Astrocyte of the spinal cord (primary cell): ENCODE data around the gene PRPF40A.

ENCODE experiments used
- DNase-seq: peaks from one replicate; pipeline ENCODE4 v3.0.0; 2011; ENCODE audit warnings: low read depth, low spot score
- H3K4me3 ChIP-seq: 2 replicates; pipeline ENCODE4 v1.5.1; 2011; ENCODE audit warnings: low read depth, mild to moderate bottlenecking, low read length, moderate library complexity
- in situ Hi-C: cut with HindIII; loops from 2 replicates; pipeline ENCODE4 v1.10.0; 2017; ENCODE audit warnings: low sequenced_read_pairs
- TF ChIP-seq, protein P1 (sequence below): IDR thresholded peaks from 2 replicates; pipeline ENCODE4 v1.5.1; 2012; ENCODE audit warnings: low read depth, mild to moderate bottlenecking, low read length, inconsistent platforms

PRPF40A gene

DNA sequence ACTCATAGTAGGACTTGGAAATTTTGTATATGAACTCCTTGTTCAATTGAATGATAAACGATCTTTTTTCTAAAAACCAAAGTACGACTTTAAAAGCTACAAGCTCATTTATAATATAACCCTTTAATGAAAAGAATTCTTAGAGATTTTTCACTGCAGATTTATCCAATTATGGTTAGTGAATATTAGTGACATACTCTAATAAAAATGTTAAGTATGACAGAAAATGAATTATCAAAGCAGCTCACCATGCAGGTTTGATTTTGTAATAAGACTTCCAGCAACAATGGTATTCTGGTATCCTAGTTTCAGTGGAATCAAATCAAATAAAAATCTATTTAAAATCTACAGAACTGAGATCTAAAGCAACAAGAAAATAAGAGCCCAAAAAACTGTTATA lies 38.5 kb downstream of the PRPF40A start:
- no peak overlapping the region for H3K4me3 ChIP-seq
- TF ChIP-seq, protein P1, sequence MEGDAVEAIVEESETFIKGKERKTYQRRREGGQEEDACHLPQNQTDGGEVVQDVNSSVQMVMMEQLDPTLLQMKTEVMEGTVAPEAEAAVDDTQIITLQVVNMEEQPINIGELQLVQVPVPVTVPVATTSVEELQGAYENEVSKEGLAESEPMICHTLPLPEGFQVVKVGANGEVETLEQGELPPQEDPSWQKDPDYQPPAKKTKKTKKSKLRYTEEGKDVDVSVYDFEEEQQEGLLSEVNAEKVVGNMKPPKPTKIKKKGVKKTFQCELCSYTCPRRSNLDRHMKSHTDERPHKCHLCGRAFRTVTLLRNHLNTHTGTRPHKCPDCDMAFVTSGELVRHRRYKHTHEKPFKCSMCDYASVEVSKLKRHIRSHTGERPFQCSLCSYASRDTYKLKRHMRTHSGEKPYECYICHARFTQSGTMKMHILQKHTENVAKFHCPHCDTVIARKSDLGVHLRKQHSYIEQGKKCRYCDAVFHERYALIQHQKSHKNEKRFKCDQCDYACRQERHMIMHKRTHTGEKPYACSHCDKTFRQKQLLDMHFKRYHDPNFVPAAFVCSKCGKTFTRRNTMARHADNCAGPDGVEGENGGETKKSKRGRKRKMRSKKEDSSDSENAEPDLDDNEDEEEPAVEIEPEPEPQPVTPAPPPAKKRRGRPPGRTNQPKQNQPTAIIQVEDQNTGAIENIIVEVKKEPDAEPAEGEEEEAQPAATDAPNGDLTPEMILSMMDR = no peak
- DNase-seq = no peak
- in situ Hi-C loops = no loop called here

DNA sequence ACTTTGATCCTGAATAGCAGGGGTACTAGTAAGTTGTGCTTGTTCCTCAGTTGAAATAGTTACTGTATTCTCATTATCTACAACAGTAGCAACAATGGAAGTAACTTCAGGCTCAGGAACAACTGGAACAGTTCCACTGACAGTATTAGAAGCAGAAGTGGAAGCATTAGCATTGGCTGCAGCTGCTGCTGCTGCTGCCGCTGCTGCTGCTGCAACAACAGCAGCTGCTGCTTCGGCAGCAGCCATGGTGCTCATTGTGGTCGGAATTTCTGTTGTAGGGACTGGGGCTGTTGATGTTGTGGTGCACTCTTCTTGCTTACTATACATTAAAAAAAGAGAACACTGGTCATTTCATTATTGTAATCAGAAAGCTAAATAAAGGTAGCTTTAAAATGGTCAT lies 40.8 kb downstream of the PRPF40A start:
- H3K4me3 ChIP-seq = no peak overlapping the region

DNA sequence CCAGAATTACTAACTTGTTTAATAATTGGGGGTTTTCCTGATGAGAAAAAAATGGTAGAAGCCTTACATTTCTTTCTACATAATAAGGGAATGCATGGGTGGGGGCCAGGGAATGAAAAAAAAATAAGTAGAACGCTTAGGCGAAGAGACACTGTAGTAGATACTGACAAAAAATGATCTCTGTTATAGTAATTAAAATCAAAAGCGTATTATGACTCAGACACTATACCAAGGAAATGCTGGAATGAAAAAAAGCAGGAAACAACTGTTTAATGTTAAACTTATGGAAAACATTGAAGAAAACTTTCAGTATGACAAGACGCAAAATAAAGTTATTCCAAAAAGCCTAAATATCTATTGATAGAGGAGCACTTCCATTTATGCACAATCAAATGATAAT lies 42.9 kb downstream of the PRPF40A start:
- no peak for DNase-seq
- H3K4me3 ChIP-seq = no peak overlapping the region
- TF ChIP-seq, protein P1 = no peak
- in situ Hi-C loops = no loop called here

More for the DNA sequence above, 40.8 kb downstream of the PRPF40A start:
- in situ Hi-C loops = no loop called here
- no peak for DNase-seq
- TF ChIP-seq, protein P1 = no peak

DNA sequence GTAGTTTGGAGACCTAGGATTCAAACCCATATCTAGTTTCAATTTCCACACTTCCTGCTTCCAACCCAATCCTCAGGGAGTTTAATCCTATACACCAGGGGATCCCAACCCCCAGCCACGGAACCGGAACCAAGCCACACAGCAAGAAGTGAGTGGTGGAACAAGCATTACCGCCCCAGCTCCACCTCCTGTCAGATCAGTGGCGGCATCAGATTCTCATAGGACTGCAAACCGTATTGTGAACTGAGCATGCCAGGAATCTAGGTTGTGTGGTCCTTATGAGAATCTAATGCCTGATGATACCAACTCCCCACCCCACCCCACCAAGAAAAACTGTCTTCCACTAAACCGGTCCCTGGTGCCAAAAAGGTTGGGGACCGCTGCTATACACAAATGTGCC lies 52.5 kb downstream of the PRPF40A start:
- no peak for DNase-seq
- in situ Hi-C loops = no loop called here
- TF ChIP-seq, protein P1 = no peak
- no peak overlapping the region for H3K4me3 ChIP-seq

DNA sequence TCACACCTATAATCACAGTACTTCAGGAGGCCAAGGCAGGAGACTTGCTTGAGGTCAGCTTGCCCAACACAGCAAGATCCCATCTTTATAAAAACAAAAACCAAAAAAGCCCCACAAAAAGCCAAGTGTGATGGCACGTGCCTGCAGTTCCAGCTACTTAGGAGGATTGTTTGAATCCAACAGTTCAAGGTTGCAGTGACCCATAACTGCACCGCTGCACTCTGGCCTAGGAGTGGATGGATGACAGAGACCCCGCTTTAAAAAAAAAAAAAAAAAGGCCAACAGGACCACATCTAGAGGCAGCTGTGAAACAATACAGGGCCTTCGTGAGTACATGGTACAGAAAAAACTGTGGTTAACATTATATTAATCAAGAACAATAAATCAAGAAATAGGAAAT lies 56.2 kb downstream of the PRPF40A start:
- no peak overlapping the region for H3K4me3 ChIP-seq
- in situ Hi-C loops = no loop called here
- TF ChIP-seq, protein P1 = no peak
- DNase-seq = no peak

DNA sequence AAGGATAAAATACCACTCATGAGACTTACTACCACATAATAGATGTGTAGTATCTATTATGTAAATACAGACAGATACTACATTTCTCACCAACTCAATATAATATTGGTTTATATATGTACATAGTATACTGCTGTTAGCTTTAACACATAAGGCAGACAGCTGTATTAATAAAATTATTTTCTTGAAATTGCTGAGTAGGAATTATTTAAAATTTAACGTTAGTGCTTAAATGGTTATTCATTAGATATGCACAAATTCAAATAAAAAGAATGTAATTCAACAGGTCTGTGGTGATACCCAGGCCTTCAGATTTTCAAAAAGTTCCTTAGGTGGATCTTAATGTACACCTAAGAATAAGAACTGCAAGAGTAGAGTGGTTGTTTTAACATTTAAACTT lies 59.0 kb downstream of the PRPF40A start:
- TF ChIP-seq, protein P1 = no peak
- no peak for DNase-seq
- in situ Hi-C loops = no loop called here
- no peak overlapping the region for H3K4me3 ChIP-seq

DNA sequence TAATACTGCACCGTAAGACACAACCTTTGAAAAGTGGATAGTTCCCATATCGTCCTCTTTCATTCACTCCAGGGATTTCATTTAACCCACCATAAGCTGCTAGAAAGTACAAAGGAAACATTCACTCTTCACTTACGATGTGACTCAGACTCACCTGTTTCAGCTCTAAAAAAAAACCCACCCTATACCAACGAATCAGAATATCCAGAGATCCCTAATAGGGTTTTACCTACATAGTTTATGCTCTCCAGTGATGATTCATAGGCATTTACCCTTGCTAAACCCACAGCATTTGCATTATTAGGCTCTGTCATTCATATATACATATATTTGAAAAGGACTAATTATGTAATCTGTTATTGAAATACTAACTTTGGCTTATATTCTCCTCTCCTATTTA lies 60.2 kb downstream of the PRPF40A start:
- H3K4me3 ChIP-seq = no peak overlapping the region
- DNase-seq = no peak
- in situ Hi-C loops = no loop called here
- TF ChIP-seq, protein P1 = no peak
